ENCODE measurements around the gene APBB2. TPM values are rescaled to one million over a fixed set of nuclear protein-coding genes. Genes with fewer than 3 reads are reported as not detected.

APBB2 gene
- total and polyA plus RNA-seq, 10 of the 15 experiments (the other 5 are each of a cell fraction or from before 2014, with no cell fraction given): 2.7 to 24.6 (median 19.0) TPM

- TF ChIP-seq REST (IDR thresholded peaks at IDR 0.05; ENCODE audit: low read depth, low read length): no peak
Measured at GRCh38 chr4:41221850-41222645, 7.7 kb upstream of the APBB2 start (continued).

DNA sequence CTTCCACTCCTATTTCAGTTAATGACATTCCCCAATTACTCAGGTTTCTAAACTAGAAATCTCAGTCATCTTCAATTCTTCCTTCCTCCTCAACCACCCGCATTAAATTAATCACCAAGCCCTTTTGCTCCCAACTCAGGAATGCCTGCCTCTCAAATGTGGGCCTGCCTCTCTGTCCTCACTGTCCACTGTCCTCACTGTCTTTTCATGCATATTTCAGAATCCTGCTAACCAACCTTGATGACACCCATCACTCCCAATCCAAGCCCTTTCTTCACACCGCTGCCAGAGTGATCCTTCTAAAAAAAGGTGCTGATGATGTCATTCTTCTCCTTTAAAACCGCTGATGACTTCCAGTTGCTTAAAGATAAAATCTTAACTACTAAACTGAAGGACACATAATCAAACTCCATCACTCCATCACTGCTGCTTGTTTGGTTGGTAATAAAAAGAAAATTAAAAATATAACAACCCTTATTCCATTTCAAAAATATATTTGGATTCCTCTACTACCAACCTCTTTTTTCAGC lies 5.1 kb upstream of the APBB2 start:
- ChIA-PET SMC1A (ENCODE audit: uncharacterized antibody, unreplicated experiment) (interaction anchor here (18.1 kb wide), 1 partner anchor 243 kb away, joined by 362 read pairs; no protein-coding TSS in a partner anchor), POLR2A (interaction anchor here (1.0 kb wide), 1 partner anchor 192 kb away, joined by 4 read pairs; no protein-coding TSS in a partner anchor), CTCF (interaction anchor here (1.1 to 18.7 kb wide), 5 partner anchors 240 to 442 kb away, joined by 3 to 567 read pairs (median 6); no protein-coding TSS in a partner anchor), RAD21 (ENCODE audit: unreplicated experiment) (no interaction called here)
- no peak for DNase-seq (ENCODE audit: low read depth, low spot score)
- no peak for FAIRE-seq
- no peak overlapping the region for H3K9ac ChIP-seq (ENCODE audit: control insufficient read depth, insufficient read depth, low read length)
- H3K27ac ChIP-seq (ENCODE audit: control insufficient read depth, insufficient read depth): no peak overlapping the region
- H3K4me2 ChIP-seq (ENCODE audit: control insufficient read depth, insufficient read depth): no peak overlapping the region
- no peaks in the 10 kb centered on the region for H3K27me3 ChIP-seq (replicated peaks in 1 of 2; ENCODE audit: control insufficient read depth in 2 of 2, insufficient read depth in 2 of 2, low read length in 1 of 2)
- 70% methylated on average over 3 of the region's 3 CpGs for WGBS (ENCODE audit: insufficient coverage, insufficient replicate concordance, low lambda C conversion rate, missing lambda C conversion rate)
- no TSS peak for BruUV-seq (replicated peaks)
- no peaks in the 10 kb centered on the region for H3K36me3 ChIP-seq (ENCODE audit: control insufficient read depth in 2 of 2, insufficient read depth in 2 of 2, low read length in 1 of 2)
- no peak overlapping the region for H2AFZ ChIP-seq (ENCODE audit: control insufficient read depth, low read depth, low read length)
- no peak overlapping the region for H3K4me3 ChIP-seq
- no peaks in the 10 kb centered on the region for H3K9me3 ChIP-seq (replicated peaks; ENCODE audit: control insufficient read depth, insufficient read depth, low read length)
- intact Hi-C loops (cut with micrococcal nuclease; ENCODE audit: unreplicated experiment) (loop anchor here (10.0 kb wide), 1 partner anchor 485 kb away; no protein-coding TSS in a partner anchor), in situ Hi-C loops (cut with MboI) (loop anchor here (5.0 to 10.0 kb wide), 3 partner anchors 242 to 485 kb away; no protein-coding TSS in a partner anchor)
- no peak for TF ChIP-seq BHLHE40 (IDR thresholded peaks at IDR 0.05; ENCODE audit: borderline replicate concordance in 1 of 2, low read depth in 2 of 2, low read length in 1 of 2)
- TF ChIP-seq, protein P1, sequence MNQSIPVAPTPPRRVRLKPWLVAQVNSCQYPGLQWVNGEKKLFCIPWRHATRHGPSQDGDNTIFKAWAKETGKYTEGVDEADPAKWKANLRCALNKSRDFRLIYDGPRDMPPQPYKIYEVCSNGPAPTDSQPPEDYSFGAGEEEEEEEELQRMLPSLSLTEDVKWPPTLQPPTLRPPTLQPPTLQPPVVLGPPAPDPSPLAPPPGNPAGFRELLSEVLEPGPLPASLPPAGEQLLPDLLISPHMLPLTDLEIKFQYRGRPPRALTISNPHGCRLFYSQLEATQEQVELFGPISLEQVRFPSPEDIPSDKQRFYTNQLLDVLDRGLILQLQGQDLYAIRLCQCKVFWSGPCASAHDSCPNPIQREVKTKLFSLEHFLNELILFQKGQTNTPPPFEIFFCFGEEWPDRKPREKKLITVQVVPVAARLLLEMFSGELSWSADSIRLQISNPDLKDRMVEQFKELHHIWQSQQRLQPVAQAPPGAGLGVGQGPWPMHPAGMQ (IDR thresholded peaks at IDR 0.05; ENCODE audit: borderline replicate concordance): no peak
- H3K4me1 ChIP-seq (ENCODE audit: control insufficient read depth, insufficient read depth, low read length): no peaks in the 10 kb centered on the region; the same call in none of the 2 replicates
- ATAC-seq: no peak
- no peaks in the 10 kb centered on the region for H3K79me2 ChIP-seq (ENCODE audit: control insufficient read depth, insufficient read depth, low read length)
- H4K20me1 ChIP-seq (ENCODE audit: control insufficient read depth, insufficient read depth): no peaks in the 10 kb centered on the region
